ENCODE results near the gene RAP1GAP2.

Gene RAP1GAP2

GRCh38 chr17:3004925-3005324 is 208.7 kb downstream of the RAP1GAP2 start:
- no peaks in the 10 kb centered on the region for H3K9me3 ChIP-seq
- no peaks in the 10 kb centered on the region for H3K4me1 ChIP-seq
- H3K4me3 ChIP-seq, result no peak overlapping the region
- no peaks in the 10 kb centered on the region for H3K27me3 ChIP-seq (ENCODE audit: low read depth)
- no peaks in the 10 kb centered on the region for H3K36me3 ChIP-seq (replicated peaks)
- no peak for DNase-seq (ENCODE audit: low spot score in 2 of 2)
- in situ Hi-C loops (cut with MboI; ENCODE audit: low sequenced_read_pairs), result loop anchor here (25.0 kb wide), 1 partner anchor 618 kb away; no protein-coding TSS in a partner anchor

GRCh38 chr17:3005696-3006095 is 209.5 kb downstream of the RAP1GAP2 start:
- DNase-seq (ENCODE audit: low spot score in 2 of 2), result no peak
- no peaks in the 10 kb centered on the region for H3K4me1 ChIP-seq
- H3K27me3 ChIP-seq (ENCODE audit: low read depth), result no peaks in the 10 kb centered on the region
- in situ Hi-C loops (cut with MboI; ENCODE audit: low sequenced_read_pairs), result loop anchor here (25.0 kb wide), 1 partner anchor 618 kb away; no protein-coding TSS in a partner anchor
- H3K36me3 ChIP-seq (replicated peaks), result no peaks in the 10 kb centered on the region
- no peaks in the 10 kb centered on the region for H3K9me3 ChIP-seq
- no peak overlapping the region for H3K4me3 ChIP-seq

GRCh38 chr17:3006801-3007200 is 210.6 kb downstream of the RAP1GAP2 start:
- Histone ChIP-seq H3K36me3 (replicated peaks) (no peaks in the 10 kb centered on the region), H3K4me1 (no peaks in the 10 kb centered on the region), H3K27me3 (ENCODE audit: low read depth) (no peaks in the 10 kb centered on the region), H3K4me3 (no peak overlapping the region), H3K9me3 (no peaks in the 10 kb centered on the region)
- in situ Hi-C loops (cut with MboI; ENCODE audit: low sequenced_read_pairs), result loop anchor here (25.0 kb wide), 1 partner anchor 620 kb away; no protein-coding TSS in a partner anchor
- no peak for DNase-seq (ENCODE audit: low spot score in 2 of 2)

- Histone ChIP-seq H3K27me3 (ENCODE audit: low read depth) (no peaks in the 10 kb centered on the region), H3K9me3 (no peaks in the 10 kb centered on the region), H3K4me1 (no peaks in the 10 kb centered on the region), H3K4me3 (no peak overlapping the region), H3K36me3 (replicated peaks) (no peaks in the 10 kb centered on the region)
- in situ Hi-C loops (cut with MboI; ENCODE audit: low sequenced_read_pairs), result loop anchor here (25.0 kb wide), 1 partner anchor 620 kb away; no protein-coding TSS in a partner anchor
- DNase-seq (ENCODE audit: low spot score in 2 of 2), result no peak
Observed at GRCh38 chr17:3007651-3008121, 211.4 kb downstream of the RAP1GAP2 start.

DNA sequence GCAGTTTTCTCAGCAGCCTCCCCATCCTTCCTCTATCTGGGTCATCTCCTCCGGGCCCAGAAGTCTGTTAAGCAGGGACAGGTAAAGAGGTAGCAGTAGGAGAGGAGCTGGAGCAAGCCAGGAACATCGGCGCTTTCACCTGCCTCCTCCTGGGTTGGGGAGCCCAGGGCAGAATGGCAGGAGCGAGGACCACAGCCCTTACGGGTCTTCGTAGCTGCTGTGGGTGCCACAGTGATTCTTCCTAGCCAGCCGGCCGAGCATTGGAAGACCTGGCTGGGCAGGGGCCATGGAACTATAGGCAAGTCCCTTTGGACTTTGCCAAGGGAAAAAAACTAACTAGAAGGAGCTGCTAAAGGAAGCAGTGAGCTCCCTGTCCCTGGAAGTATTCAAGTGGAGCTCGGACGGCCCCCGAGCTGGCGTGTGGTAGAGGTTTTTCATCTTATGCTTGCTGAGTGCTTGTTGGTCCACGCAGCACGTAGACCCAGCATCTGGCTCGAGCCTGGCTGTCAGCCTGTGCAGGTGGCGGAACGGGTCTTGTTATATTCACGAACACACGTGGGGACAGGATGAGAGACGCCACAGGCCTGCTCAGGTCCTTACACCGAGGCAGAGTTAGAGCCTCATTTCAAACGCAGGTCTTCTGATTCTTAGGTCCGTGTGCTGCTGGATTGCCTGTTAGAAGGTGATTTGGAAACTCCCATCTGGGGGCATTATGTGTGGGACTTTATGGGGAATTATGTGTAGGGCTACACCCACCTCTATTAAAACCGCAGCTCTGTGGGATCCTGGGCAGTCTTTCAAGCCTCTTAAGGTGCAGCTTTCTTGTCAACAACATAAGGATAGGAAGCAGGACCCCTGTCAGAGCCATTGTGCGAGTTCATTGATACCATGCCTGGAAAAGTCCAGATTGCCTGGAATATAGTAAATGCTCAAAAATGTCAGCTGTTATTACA is 212.4 kb downstream of the RAP1GAP2 start:
- in situ Hi-C loops (cut with MboI; ENCODE audit: low sequenced_read_pairs), result loop anchor here (25.0 kb wide), 1 partner anchor 621 kb away; no protein-coding TSS in a partner anchor

DNA sequence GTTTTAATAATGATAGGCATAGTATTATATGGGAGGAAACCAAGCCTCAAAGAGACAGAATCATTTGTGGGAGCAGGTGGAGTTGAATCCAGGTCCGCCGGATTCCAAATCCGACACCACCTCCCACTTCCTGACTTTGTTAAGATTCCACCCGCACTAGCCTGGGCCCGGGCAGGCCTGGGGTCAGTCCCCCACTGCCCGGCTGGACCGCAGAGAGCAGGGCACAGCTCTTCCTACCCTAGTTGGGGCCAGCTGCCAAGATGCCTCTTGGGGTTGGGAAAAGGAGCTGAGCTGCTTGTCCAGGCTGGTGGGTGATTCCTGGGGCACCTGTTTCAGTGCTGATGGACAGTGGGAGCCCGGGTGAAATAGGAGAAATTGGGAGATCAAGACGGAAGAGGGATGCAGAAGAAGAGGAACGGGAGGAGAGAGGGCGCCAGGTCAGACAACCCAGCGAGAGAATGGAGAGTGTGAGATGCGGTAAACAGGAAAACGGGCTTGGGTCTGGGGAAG is 213.2 kb downstream of the RAP1GAP2 start:
- DNase-seq (ENCODE audit: low spot score in 2 of 2), result no peak
- no peaks in the 10 kb centered on the region for H3K9me3 ChIP-seq
- no peaks in the 10 kb centered on the region for H3K36me3 ChIP-seq (replicated peaks)
- no peaks in the 10 kb centered on the region for H3K27me3 ChIP-seq (ENCODE audit: low read depth)
- no peak overlapping the region for H3K4me3 ChIP-seq
- no peaks in the 10 kb centered on the region for H3K4me1 ChIP-seq
- in situ Hi-C loops (cut with MboI; ENCODE audit: low sequenced_read_pairs), result loop anchor here (25.0 kb wide), 1 partner anchor 622 kb away; no protein-coding TSS in a partner anchor

More for the DNA sequence above, 212.4 kb downstream of the RAP1GAP2 start:
- Histone ChIP-seq H3K27me3 (ENCODE audit: low read depth) (no peaks in the 10 kb centered on the region), H3K4me3 (no peak overlapping the region), H3K36me3 (replicated peaks) (no peaks in the 10 kb centered on the region), H3K9me3 (no peaks in the 10 kb centered on the region), H3K4me1 (no peaks in the 10 kb centered on the region)
- DNase-seq (ENCODE audit: low spot score in 2 of 2), result no peak

DNA sequence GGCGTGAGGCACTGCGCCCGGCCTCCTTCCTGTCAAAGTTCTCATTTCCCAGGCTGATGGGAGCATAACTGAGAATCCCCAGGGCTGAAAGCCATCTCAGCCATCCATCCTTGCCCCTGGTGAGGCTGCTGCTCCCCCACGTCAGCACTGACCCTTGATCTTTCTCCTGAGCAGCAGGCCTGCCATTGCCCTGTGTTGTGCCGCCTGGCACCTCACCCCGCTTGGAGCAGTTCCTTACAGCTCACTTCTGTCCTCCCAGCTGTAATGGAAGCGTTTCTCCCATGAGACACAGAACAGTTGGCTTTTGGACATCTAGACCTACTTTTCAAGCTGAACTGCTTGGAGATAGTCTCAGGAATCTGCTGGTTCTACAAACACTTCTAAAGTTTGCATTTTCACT is 215.7 kb downstream of the RAP1GAP2 start:
- no peaks in the 10 kb centered on the region for H3K9me3 ChIP-seq
- in situ Hi-C loops (cut with MboI; ENCODE audit: low sequenced_read_pairs), result loop anchor here (5.0 to 25.0 kb wide), 2 partner anchors 185 to 625 kb away; no protein-coding TSS in a partner anchor
- H3K27me3 ChIP-seq (ENCODE audit: low read depth), result no peaks in the 10 kb centered on the region
- H3K4me3 ChIP-seq, result no peak overlapping the region
- no peaks in the 10 kb centered on the region for H3K36me3 ChIP-seq (replicated peaks)
- DNase-seq (ENCODE audit: low spot score in 2 of 2), result no peak
- H3K4me1 ChIP-seq, result no peaks in the 10 kb centered on the region

GRCh38 chr17:3012926-3013581 is 216.8 kb downstream of the RAP1GAP2 start:
- Histone ChIP-seq H3K9me3 (no peaks in the 10 kb centered on the region), H3K4me1 (no peaks in the 10 kb centered on the region), H3K4me3 (no peak overlapping the region), H3K36me3 (replicated peaks) (no peaks in the 10 kb centered on the region), H3K27me3 (ENCODE audit: low read depth) (no peaks in the 10 kb centered on the region)
- DNase-seq (ENCODE audit: low spot score in 2 of 2), result peak; percentile 23 to 69
- in situ Hi-C loops (cut with MboI; ENCODE audit: low sequenced_read_pairs), result loop anchor here (5.0 to 25.0 kb wide), 2 partner anchors 186 to 626 kb away; no protein-coding TSS in a partner anchor

DNA sequence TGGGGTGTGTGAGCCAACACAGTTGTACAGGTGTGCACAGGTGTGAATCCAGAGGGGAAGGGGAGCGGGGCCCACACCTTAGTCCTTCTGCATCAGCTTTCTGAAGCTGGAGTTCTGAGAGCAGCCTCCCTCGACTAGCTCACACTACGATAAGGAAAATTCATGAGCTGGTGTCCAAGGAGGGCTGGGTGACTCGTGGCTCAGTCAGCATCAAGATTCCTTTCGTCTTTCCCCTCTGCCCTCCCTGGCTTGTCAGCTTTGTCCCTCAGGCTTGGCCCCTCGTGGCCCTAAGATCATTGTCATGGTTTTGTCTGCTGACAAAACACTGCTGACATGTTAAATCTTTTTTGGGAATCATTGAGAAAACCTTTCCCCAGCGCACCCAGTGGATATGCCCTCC is 219.7 kb downstream of the RAP1GAP2 start:
- DNase-seq (ENCODE audit: low spot score in 2 of 2), result no peak
- H3K36me3 ChIP-seq (replicated peaks), result no peaks in the 10 kb centered on the region
- H3K4me1 ChIP-seq, result no peaks in the 10 kb centered on the region
- no peaks in the 10 kb centered on the region for H3K9me3 ChIP-seq
- in situ Hi-C loops (cut with MboI; ENCODE audit: low sequenced_read_pairs), result loop anchor here (25.0 kb wide), 1 partner anchor 629 kb away; no protein-coding TSS in a partner anchor
- H3K4me3 ChIP-seq, result no peak overlapping the region
- H3K27me3 ChIP-seq (ENCODE audit: low read depth), result no peaks in the 10 kb centered on the region

GRCh38 chr17:3017936-3018335 is 221.7 kb downstream of the RAP1GAP2 start:
- Histone ChIP-seq H3K4me3 (no peak overlapping the region), H3K4me1 (no peaks in the 10 kb centered on the region), H3K36me3 (replicated peaks) (no peaks in the 10 kb centered on the region), H3K9me3 (no peaks in the 10 kb centered on the region), H3K27me3 (ENCODE audit: low read depth) (no peaks in the 10 kb centered on the region)
- in situ Hi-C loops (cut with MboI; ENCODE audit: low sequenced_read_pairs), result loop anchor here (25.0 kb wide), 1 partner anchor 631 kb away; no protein-coding TSS in a partner anchor
- no peak for DNase-seq (ENCODE audit: low spot score in 2 of 2)

GRCh38 chr17:3019761-3020160 is 223.5 kb downstream of the RAP1GAP2 start:
- H3K36me3 ChIP-seq (replicated peaks), result no peaks in the 10 kb centered on the region

DNA sequence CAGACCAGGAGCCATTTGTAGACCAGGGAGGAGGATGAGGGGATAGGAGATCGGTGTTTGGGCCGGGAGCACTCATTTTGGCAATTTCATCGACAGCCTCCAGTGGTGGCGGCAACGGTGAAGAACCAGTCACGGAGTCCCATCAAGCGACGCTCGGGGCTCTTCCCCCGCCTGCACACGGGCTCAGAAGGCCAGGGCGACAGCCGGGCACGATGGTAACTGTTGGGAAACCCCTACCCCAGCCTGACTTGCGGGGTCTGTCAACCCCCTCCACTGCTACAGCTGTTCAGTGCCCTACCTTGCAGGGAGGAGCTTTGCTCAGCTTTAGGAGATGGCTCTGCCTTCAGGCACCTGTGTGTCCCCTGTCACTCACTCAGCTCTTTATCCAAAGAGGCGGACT is 224.1 kb downstream of the RAP1GAP2 start:
- H3K9me3 ChIP-seq, result no peaks in the 10 kb centered on the region
- H3K4me3 ChIP-seq, result no peak overlapping the region
- in situ Hi-C loops (cut with MboI; ENCODE audit: low sequenced_read_pairs), result loop anchor here (25.0 kb wide), 1 partner anchor 633 kb away; no protein-coding TSS in a partner anchor
- no peak for DNase-seq (ENCODE audit: low spot score in 2 of 2)
- H3K27me3 ChIP-seq (ENCODE audit: low read depth), result no peaks in the 10 kb centered on the region
- H3K36me3 ChIP-seq (replicated peaks), result no peaks in the 10 kb centered on the region
- H3K4me1 ChIP-seq, result no peaks in the 10 kb centered on the region

More at GRCh38 chr17:3019761-3020160, 223.5 kb downstream of the RAP1GAP2 start:
- no peaks in the 10 kb centered on the region for H3K9me3 ChIP-seq
- H3K27me3 ChIP-seq (ENCODE audit: low read depth), result no peaks in the 10 kb centered on the region
- no peak overlapping the region for H3K4me3 ChIP-seq
- no peak for DNase-seq (ENCODE audit: low spot score in 2 of 2)
- in situ Hi-C loops (cut with MboI; ENCODE audit: low sequenced_read_pairs), result loop anchor here (25.0 kb wide), 1 partner anchor 632 kb away; no protein-coding TSS in a partner anchor
- H3K4me1 ChIP-seq, result no peaks in the 10 kb centered on the region

DNA sequence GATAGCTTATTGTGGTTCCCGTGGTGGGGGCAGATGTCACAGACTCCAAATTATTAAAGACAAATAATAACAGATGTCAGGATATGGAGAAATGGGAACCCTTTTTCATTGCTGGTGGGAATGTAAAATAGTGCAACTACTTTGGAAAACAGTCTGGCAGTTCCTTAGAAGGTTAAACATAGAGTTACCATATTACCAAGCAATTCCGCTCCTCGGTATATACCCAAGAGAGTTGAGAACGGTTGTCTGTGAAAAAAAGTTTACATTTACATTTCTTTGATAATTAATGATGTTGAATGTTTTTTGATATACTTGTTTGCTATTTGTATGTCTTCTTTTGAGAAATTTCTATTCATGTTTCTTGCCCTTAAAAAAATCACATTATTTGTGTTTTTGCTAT is 226.0 kb downstream of the RAP1GAP2 start:
- in situ Hi-C loops (cut with MboI; ENCODE audit: low sequenced_read_pairs), result loop anchor here (25.0 kb wide), 1 partner anchor 635 kb away; no protein-coding TSS in a partner anchor
- DNase-seq (ENCODE audit: low spot score in 2 of 2), result no peak
- Histone ChIP-seq H3K27me3 (ENCODE audit: low read depth) (no peaks in the 10 kb centered on the region), H3K9me3 (no peaks in the 10 kb centered on the region), H3K4me1 (no peaks in the 10 kb centered on the region), H3K4me3 (no peak overlapping the region), H3K36me3 (replicated peaks) (no peaks in the 10 kb centered on the region)
